HG03521 (cell line): ENCODE data around the gene DNMT3A.

ENCODE experiments used
- ATAC-seq: cut with Tn5 transposase; IDR thresholded peaks from one replicate; pipeline ENCODE4 v1.9.1; 2021; ENCODE audit warnings: mild to moderate bottlenecking, moderate library complexity; ENCODE audit not compliant: unreplicated experiment

DNMT3A gene

GRCh38 chr2:25328152-25329085 is 13.3 kb downstream of the DNMT3A start:
- ATAC-seq = no peak

GRCh38 chr2:25326326-25327013 is 15.3 kb downstream of the DNMT3A start:
- no peak for ATAC-seq

- no peak for ATAC-seq
These were observed 16.7 kb downstream of the DNMT3A start for GRCh38 chr2:25324905-25325592.

GRCh38 chr2:25324251-25324650 is 17.5 kb downstream of the DNMT3A start:
- ATAC-seq = no peak

GRCh38 chr2:25323610-25324189 is 18.0 kb downstream of the DNMT3A start:
- ATAC-seq = no peak

- no peak for ATAC-seq
These were observed 18.6 kb downstream of the DNMT3A start for GRCh38 chr2:25323042-25323514.

GRCh38 chr2:25322312-25322711 is 19.4 kb downstream of the DNMT3A start:
- no peak for ATAC-seq

GRCh38 chr2:25320077-25320476 is 21.6 kb downstream of the DNMT3A start:
- ATAC-seq = no peak

GRCh38 chr2:25316101-25316500 is 25.6 kb downstream of the DNMT3A start:
- no peak for ATAC-seq

GRCh38 chr2:25315316-25315680 is 26.4 kb downstream of the DNMT3A start:
- no peak for ATAC-seq

- no peak for ATAC-seq
These were observed 27.0 kb downstream of the DNMT3A start for GRCh38 chr2:25314514-25315315.

GRCh38 chr2:25313711-25314513 is 27.8 kb downstream of the DNMT3A start:
- ATAC-seq = no peak

GRCh38 chr2:25312958-25313710 is 28.6 kb downstream of the DNMT3A start:
- ATAC-seq = no peak

GRCh38 chr2:25311865-25312575 is 29.7 kb downstream of the DNMT3A start:
- no peak for ATAC-seq

- ATAC-seq = no peak
These were observed 30.5 kb downstream of the DNMT3A start for GRCh38 chr2:25310965-25311864.

- no peak for ATAC-seq
These were observed 31.1 kb downstream of the DNMT3A start for GRCh38 chr2:25310709-25310964.

GRCh38 chr2:25309402-25309801 is 32.3 kb downstream of the DNMT3A start:
- no peak for ATAC-seq
